Ectodermal cell (in vitro differentiated cells): ENCODE data around the gene NDUFS3.

Experiments
- H3K27ac ChIP-seq: 2 replicates; pipeline ENCODE4 v1.7.0; 2013; ENCODE audit warnings: mild to moderate bottlenecking, low read depth, low read length; ENCODE audit not compliant: insufficient read depth, poor library complexity, severe bottlenecking
- H3K27me3 ChIP-seq: 2 replicates; pipeline ENCODE4 v1.7.0; 2013; ENCODE audit warnings: mild to moderate bottlenecking, low read length; ENCODE audit not compliant: insufficient read depth, control insufficient read depth, poor library complexity, severe bottlenecking
- H3K36me3 ChIP-seq: one replicate; pipeline ENCODE4 v1.7.0; 2013; ENCODE audit warnings: low read length; ENCODE audit not compliant: control insufficient read depth, insufficient read depth
- H3K4me1 ChIP-seq: one replicate; pipeline ENCODE4 v1.7.0; 2013; ENCODE audit warnings: low read length; ENCODE audit not compliant: control insufficient read depth, insufficient read depth
- H3K4me3 ChIP-seq: 2 replicates; pipeline ENCODE4 v1.7.0; 2013; ENCODE audit warnings: low read depth, low read length, control low read depth; ENCODE audit not compliant: insufficient read depth
- H3K9me3 ChIP-seq: 2 replicates; pipeline ENCODE4 v1.7.0; 2013; ENCODE audit warnings: mild to moderate bottlenecking, low read length, moderate library complexity; ENCODE audit not compliant: control insufficient read depth
- WGBS, 2 experiments: methylation state at CpG; one replicate each; pipeline ENCODE4 v1.1.7; 2013; ENCODE audit warnings: missing lambda C conversion rate in 2 of 2; 5-methylcytosine and 5-hydroxymethylcytosine counted together

Gene NDUFS3

DNA sequence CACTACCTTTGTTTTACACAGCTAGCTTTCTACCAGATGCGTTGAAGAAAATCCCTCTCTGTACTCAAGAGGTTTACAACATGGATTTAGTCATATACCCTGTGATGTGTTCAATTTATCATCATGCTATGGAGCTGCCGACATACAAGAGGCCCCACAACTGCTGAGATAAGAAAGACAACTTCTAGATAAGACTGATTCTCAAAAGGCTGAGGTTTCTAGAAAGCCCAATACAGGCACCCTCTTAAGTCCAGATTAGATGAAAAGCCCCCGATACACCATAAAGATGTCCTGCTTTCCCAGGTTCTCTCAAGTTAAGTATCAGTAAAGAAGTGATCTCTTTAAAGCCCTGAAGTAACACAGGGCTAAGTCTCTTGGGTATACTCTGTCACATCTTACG is 49.2 kb downstream of the NDUFS3 start:
- Histone ChIP-seq H3K4me1 (no peaks in the 10 kb centered on the region), H3K27ac (no peak overlapping the region), H3K27me3 (no peaks in the 10 kb centered on the region), H3K4me3 (no peak overlapping the region), H3K9me3 (no peaks in the 10 kb centered on the region), H3K36me3 (peaks cover 36% of the 10 kb centered on the region)
- WGBS, 2 experiments = 96 to 97% methylated on average over 4 of the region's 4 CpGs

DNA sequence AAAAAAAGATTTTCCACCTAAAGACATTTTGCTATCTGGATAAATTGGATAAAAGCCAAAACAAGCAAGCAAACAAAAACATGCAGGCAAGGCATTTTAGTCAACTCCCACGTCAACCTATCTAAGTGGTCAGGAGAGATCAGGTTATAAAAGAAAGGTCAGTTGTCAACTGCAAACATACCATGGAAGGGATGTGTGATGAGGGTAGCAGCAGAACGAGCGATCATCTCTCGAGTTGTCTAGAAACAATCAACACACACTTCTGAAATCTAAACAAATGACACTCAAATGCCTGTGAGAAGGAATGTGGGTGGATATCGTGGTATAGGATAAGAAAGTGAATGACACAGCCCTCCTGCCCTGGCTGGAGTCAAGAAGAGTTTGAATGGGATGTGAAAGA is 52.6 kb downstream of the NDUFS3 start:
- no peaks in the 10 kb centered on the region for H3K27me3 ChIP-seq
- no peaks in the 10 kb centered on the region for H3K9me3 ChIP-seq
- no peaks in the 10 kb centered on the region for H3K4me1 ChIP-seq
- H3K36me3 ChIP-seq = peaks cover 29% of the 10 kb centered on the region
- WGBS, 2 experiments = 87 to 100% methylated on average over 1 to 2 of the region's 5 CpGs
- H3K4me3 ChIP-seq = no peak overlapping the region
- no peak overlapping the region for H3K27ac ChIP-seq
